Measurements from ENCODE around the gene CHRM3.

- no peak for TF ChIP-seq EP300 (IDR thresholded peaks at IDR 0.05)
- TF ChIP-seq CTCF (IDR thresholded peaks at IDR 0.05) = no peak
- TF ChIP-seq POLR2A (IDR thresholded peaks at IDR 0.05; ENCODE audit: low read depth) = no peak
- TF ChIP-seq POLR2AphosphoS5 (IDR thresholded peaks at IDR 0.05) = no peak
Measured at GRCh38 chr1:239349699-239350098, 36.7 kb upstream of the CHRM3 start.

Measured in esophagus muscularis mucosa (tissue), 4 donors.